ENCODE data around the gene CAMK2A.
"Not testable (repeated sequence)": the region's sequence is repeated elsewhere in the genome, so short reads cannot be mapped to it uniquely, and the experiment has no call there.

CAMK2A gene

GRCh38 chr5:150251504-150251903 is 38.1 kb downstream of the CAMK2A start:
- no peak for DNase-seq

DNA sequence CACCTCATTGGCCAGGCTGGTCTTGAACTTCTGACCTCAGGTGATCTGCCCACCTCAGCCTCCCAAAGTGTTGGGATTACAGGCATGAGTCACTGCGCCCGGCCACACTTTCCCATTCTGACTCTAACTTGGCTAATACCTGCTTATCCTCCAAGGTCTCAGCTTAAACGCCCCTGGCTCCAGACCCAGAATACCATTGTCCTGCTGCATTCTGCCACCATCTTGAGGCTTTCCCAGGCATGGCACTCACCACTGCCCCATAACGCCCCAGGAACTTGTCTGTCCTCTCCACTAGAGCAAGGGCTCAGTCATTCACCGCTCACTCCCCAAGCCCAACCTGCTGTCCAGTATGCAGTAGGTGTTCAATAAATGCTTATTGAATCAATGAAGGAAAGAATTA is 39.8 kb downstream of the CAMK2A start:
- no peak for DNase-seq

DNA sequence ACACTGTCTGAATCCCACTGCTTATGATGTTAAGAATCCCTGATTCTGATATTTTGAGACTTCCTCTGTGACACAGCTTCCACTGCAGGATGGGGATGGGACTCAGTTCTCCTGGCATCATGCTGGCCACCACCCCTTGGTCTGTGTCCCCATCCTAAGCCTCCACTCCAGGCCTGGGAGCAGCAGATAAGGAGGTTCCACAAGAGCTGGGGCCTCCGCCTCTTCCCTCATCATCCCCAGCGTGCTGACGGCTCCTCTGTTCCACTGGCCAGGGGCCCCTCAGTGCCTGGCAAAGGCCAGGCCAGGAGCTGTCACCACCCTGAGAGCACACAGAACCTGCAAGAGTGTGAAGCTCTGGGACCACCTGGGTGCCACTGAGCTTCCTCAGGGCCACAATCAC is 40.6 kb downstream of the CAMK2A start:
- DNase-seq = no peak

GRCh38 chr5:150248493-150248892 is 41.1 kb downstream of the CAMK2A start:
- DNase-seq = not testable (repeated sequence)

DNA sequence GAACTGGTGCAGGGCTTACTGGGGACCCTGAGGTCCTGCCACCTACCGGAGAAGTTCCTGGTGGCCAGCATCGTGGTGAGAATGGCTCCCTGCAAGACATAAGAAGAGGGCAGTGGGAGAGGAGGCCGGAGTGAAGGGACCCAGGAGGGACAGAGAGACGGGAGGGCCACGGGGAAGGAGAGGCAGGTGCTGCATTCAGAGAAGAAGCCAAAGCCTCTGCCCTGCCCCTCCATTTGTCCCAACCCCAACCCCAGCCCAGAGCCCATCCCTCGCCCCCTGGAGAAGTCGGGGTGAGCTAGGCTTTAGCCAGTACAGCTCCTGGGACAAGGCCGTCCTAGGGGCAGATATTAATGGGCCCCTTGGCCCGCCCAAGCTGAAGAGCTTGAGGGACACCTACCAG is 41.8 kb downstream of the CAMK2A start:
- DNase-seq = no peak

- DNase-seq = no peak
These were observed 42.7 kb downstream of the CAMK2A start for GRCh38 chr5:150246835-150247234.

DNA sequence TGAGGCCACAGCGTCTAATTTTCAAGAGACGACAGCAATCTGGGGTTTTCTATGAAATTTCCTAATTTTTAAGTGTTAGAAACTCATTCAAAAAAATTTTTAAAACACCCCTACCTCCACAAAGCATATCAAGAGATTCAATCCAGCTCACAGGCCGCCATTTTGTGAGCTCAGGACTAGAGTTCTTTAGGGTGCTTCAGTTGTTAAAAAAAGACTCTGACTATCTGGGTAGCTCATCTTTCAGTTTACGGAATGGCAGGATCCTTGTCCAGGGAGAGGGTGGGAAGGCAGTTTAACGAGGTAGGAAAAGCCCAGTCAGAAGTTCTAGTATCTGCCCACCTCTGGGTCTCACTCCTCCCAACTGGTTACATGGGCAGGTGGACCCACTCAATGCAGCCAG is 43.1 kb downstream of the CAMK2A start:
- no peak for DNase-seq

DNA sequence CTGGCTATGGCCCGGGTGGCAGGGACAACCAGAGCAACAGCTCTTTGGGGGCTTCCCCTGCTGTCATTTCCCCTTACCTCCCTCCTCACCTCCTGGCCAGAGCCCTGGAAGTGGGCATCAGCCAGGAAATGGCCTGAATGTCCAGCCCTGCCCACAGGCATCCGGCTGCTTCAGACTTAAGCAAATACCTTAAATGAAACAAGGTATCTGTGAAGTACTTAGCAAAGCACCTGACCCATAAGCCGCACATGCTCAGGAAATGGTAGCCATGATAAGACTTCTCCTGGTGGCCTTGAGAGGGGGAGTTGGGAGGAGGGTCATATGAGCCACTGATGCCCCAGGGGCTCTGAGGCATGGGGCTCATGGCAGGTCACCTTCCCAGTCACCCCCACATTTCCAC is 43.8 kb downstream of the CAMK2A start:
- DNase-seq = no peak

DNA sequence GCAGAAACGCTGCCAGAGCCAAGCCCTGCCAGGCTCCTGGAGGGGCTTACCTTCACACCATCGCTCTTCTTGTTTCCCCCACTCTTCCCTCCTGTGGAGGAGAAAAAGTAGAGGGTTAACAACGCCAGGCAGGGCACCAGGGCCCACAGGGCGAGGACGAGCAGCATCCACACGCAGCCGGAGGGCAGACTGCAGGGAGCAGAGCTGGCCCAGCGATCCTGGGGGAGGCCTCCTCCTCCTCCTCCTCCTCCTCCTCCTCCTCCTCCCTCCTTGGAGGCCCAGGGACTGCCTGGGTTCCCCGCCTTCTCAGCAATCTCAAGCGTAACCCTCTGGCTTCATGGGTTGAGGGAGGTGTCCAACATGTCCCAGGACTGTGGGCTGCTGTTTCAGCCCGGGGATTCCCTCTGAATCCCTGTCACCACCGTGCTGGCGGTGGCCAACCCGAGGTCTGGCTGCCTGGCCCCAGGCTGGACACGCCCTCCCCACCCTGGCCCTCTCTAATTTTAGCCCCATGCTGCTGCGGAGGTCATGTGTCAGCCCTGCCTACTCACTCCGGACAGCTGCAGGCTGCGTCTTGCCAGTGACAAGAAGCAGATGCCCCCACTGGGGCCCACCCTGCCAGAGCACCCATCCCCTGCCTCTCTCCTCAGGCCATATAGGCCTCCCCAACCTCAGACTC is 44.3 kb downstream of the CAMK2A start:
- peak; percentile 61 for DNase-seq

- DNase-seq = no peak
These were observed 45.4 kb downstream of the CAMK2A start for GRCh38 chr5:150244209-150244608.

- DNase-seq = no peak
These were observed 46.0 kb downstream of the CAMK2A start for GRCh38 chr5:150243590-150243989.

DNA sequence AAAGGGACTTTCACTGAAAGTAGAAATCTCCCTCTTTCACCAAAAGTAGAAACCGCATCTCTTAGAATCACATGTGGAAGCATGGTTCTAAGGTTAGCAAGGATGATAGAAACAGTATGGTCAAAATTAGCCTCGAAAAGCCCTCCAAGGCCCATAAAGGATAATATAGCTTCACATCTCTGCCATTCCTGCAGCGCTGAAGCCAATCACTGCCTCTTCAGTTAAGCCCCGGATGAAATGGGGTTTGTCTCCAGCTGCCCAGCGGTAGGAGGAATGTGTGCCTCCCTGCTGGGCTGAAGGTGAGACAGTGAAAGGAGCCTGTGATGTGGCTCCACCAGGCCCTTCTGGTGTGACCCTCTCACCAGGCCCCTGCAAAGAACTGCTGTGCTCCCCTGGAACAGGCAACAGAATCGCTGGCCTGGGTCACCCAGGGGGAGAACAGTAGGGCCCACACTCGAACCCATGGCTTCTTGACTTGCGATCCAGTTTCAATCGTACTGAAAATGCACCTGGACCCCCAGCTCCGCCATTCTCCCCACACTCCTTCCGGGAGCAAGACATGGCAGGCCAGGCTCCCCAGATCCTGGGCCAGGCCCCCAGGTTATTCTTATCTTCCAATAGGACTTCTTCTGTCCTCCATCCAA is 47.2 kb downstream of the CAMK2A start:
- no peak for DNase-seq

- DNase-seq = peak; percentile 59
These were observed 48.0 kb downstream of the CAMK2A start for GRCh38 chr5:150241298-150242160.

GRCh38 chr5:150239794-150240122 is 49.8 kb downstream of the CAMK2A start:
- DNase-seq = no peak

DNA sequence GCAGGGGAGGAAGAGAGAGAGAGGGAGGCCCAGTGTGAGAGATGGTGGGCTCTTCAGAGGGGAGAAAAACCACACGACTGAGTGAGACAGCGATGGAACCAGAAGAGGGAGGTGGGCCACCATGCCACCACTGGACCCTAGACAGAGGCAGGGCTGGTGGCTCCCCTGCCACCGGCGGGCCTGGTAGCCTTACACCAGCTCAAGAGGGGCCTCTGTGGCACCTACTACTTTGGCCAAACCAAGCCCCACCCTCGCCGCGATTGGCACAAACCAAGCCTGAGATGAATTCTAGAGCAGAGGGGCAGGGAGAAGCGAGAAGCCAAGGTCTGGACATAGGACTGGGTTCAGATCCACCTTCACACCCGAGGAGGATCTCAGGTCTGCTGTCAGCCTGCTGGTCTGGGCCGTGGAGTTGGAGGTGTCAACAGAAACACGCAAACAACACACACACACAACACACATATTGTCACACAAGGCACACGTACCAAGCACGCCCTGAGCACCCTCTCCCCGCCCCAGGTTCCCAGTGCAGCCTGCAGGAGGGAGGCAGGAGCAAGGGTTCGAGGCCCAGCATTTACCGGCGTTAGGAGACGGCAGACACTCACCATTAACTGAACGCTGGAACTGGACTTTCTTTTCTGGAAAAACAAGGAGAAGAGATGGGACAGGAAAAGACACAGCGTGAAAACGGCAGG is 50.3 kb downstream of the CAMK2A start:
- no peak for DNase-seq

DNA sequence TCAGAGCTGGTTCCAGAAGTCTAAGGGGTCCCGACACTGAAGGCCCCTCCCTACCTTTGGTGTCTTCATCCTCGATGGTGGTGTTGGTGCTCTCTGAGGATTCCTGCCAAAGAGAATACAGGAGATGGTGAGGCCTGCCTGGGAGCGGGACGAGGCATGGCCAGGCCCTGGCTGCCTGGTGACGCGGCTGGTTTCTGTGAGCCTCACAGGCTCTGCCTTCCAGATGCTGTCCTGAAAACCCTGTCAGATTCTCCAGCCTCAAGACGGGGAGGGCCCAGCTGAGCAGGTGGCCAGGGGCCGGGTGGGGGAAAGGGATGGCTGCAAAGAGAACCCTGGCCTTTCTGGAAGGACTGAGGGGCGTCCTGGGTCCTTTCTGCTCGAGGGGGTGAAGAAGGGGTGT is 50.9 kb downstream of the CAMK2A start:
- DNase-seq = no peak

- DNase-seq = no peak
These were observed 52.4 kb downstream of the CAMK2A start for GRCh38 chr5:150236981-150237754.

DNA sequence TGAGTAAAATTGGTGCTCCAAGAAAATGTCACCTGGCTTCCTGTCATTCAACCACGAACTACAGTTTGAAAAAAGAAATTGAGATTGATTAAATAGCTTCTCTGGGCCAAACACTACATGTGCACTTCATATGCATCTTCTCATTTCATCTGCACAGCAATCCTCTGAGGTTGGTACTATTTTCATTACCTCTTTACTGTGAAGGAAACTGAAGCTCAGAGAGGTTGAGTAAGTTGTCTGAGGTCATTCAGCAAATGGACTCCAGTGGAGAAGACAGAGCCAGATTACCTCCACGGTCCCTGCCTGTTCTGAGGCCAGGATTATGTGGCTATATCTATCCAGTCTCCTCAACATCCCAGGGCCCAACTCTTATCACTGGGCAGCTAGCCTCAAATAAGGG is 53.3 kb downstream of the CAMK2A start:
- no peak for DNase-seq

DNA sequence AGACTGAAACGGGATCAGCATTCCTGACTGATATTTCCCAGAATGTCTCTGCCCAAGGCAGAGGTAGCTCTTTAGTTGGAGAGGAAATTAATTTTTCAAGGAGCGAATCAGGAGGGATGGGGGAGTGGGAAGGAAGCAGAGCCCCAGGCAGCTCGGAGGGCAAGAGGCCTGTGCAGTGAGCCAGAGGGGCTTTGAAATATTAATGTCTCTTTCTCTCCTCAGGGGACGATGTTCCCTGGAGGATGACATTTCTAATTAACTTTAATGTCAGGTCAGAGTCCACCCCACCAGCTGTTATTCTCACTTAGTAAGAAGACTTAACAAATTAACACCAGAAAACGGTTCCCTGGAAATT is 54.1 kb downstream of the CAMK2A start:
- no peak for DNase-seq

GRCh38 chr5:150234576-150235499 is 54.7 kb downstream of the CAMK2A start:
- DNase-seq = no peak

DNA sequence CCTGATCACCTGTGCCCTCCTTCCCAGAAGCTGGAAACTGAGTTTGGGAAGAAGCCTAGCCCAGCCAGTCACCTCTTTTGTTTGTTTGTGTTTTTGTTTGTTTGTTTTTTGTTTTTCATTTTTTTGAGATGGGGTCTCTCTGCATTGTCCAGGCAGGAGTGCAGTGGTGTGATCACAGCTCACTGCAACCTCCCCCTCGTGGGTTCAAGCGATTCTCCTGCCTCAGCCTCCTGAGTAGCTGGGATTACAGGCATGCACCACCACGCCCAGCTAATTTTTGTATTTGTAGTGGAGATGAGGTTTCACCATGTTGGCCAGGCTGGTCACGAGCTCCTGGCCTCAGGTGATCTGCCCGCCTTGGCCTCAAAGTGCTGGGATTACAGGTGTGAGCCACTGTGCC is 55.9 kb downstream of the CAMK2A start:
- not testable (repeated sequence) for DNase-seq

- DNase-seq = no peak
These were observed 58.7 kb downstream of the CAMK2A start for GRCh38 chr5:150230842-150231241.

All from right forelimb (tissue), 1 donor.